A673 (cell line): Measurements from ENCODE around the gene BIRC6. TPM values are rescaled to one million over a fixed set of nuclear protein-coding genes. Genes with fewer than 3 reads are reported as not detected.

ENCODE experiments used
- BruUV-seq: library from RNA; stranded (reverse); fragments of 400-500 nt; replicated peaks from 2 replicates; lab custom pipeline; 2021; lab: Mats Ljungman, UMichigan
- CTCF ChIA-PET: fragments of 300-600 bp; sonication (Branson Sonifier 250); formaldehyde crosslinking; loops from one replicate; lab custom pipeline; 2022; ENCODE audit warnings: antibody characterized with exemption; lab: Charles Lee
- POLR2A ChIA-PET: fragments of 300-600 bp; sonication (Branson Sonifier 250); formaldehyde crosslinking; loops from one replicate; lab custom pipeline; 2022; ENCODE audit warnings: antibody characterized with exemption; ENCODE audit not compliant: low non-redundant PET; lab: Charles Lee
- DNase-seq: peaks from one replicate; pipeline ENCODE4 v3.0.0-alpha.2; 2015; ENCODE audit warnings: low spot score
- H3K27ac ChIP-seq: fragments of 200-600 bp; sonication (generic); 2 replicates; pipeline ENCODE4 v1.5.1; 2016; ENCODE audit warnings: mixed run types, low read depth, mild to moderate bottlenecking, mixed read lengths, antibody characterized with exemption, low read length; ENCODE audit not compliant: poor library complexity, severe bottlenecking
- H3K27me3 ChIP-seq: fragments of 200-600 bp; sonication (generic); replicated peaks from 2 replicates; pipeline ENCODE4 v1.6.1; 2017; ENCODE audit warnings: mixed run types, low read depth, mild to moderate bottlenecking, mixed read lengths, antibody characterized with exemption, low read length; ENCODE audit not compliant: insufficient read depth, poor library complexity
- H3K36me3 ChIP-seq: fragments of 200-600 bp; sonication (generic); 2 replicates; pipeline ENCODE4 v1.6.1; 2016; ENCODE audit warnings: mixed run types, mild to moderate bottlenecking, mixed read lengths, antibody characterized with exemption, low read length; ENCODE audit not compliant: insufficient read depth, poor library complexity, severe bottlenecking
- H3K4me1 ChIP-seq: fragments of 200-600 bp; sonication (generic); 2 replicates; pipeline ENCODE4 v1.6.1; 2017; ENCODE audit warnings: mixed run types, mild to moderate bottlenecking, mixed read lengths, antibody characterized with exemption, low read length; ENCODE audit not compliant: insufficient read depth, poor library complexity, severe bottlenecking
- H3K4me3 ChIP-seq: fragments of 200-600 bp; sonication (generic); 2 replicates; pipeline ENCODE4 v1.5.1; 2016; ENCODE audit warnings: low read depth, mixed run types, mild to moderate bottlenecking, mixed read lengths, low read length; ENCODE audit not compliant: poor library complexity, severe bottlenecking
- H3K9me3 ChIP-seq: fragments of 200-600 bp; sonication (generic); 2 replicates; pipeline ENCODE4 v1.6.1; 2016; ENCODE audit warnings: mixed run types, low read depth, mild to moderate bottlenecking, mixed read lengths, antibody characterized with exemption, low read length; ENCODE audit not compliant: poor library complexity, severe bottlenecking
- CTCF ChIP-seq: fragments of 300-800, 200-600 bp; sonication (generic); conservative IDR thresholded peaks from 2 replicates; pipeline ENCODE4 v1.5.1; 2017; ENCODE audit warnings: low read depth, mild to moderate bottlenecking, antibody characterized with exemption, low read length, moderate library complexity, mixed read lengths
- EZH2 ChIP-seq: fragments of 200-600 bp; sonication (generic); IDR thresholded peaks from 2 replicates; pipeline ENCODE4 v1.6.1; 2017; ENCODE audit warnings: borderline replicate concordance, low read depth, mild to moderate bottlenecking, mixed read lengths, antibody characterized with exemption, low read length; ENCODE audit not compliant: poor library complexity, severe bottlenecking
- intact Hi-C: fragments of 100-400 bp; cut with micrococcal nuclease; formaldehyde crosslinking; loops from one replicate; pipeline ENCODE4 v1.10.0; 2022; ENCODE audit not compliant: unreplicated experiment
- total RNA-seq: library from RNA; stranded (reverse); gene quantifications from 2 replicates; pipeline ENCODE4 v1.2.3, GENCODE V29; 2021

The BIRC6 gene
- total RNA-seq, 1 experiment from 2014 or later: 75.9 TPM

DNA sequence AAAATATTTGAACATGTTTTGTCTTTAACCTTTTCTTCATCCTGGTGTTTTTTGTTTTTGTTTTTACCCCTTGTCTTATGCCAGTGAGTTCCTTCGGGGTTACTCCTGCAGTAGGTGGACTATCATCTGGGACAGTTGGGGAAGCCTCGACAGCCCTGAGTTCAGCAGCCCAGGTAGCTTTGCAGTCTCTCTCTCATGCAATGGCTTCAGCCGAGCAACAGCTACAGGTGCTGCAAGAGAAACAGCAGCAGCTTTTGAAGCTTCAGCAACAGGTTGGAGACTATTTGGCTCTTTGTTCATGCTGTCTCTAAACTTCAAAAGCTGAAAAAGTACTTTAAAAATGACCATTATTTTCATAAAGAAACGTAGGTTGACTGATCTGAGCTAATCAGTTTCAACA is 106.3 kb downstream of the BIRC6 start:
- POLR2A ChIA-PET: no interaction called here
- intact Hi-C loops: no loop called here
- peaks cover 38% of the 10 kb centered on the region for H3K36me3 ChIP-seq

GRCh38 chr2:32464431-32464830 is 107.6 kb downstream of the BIRC6 start:
- H3K27ac ChIP-seq: no peak overlapping the region
- peaks cover 50% of the 10 kb centered on the region for H3K36me3 ChIP-seq
- H3K4me1 ChIP-seq: no peaks in the 10 kb centered on the region
- no peaks in the 10 kb centered on the region for H3K27me3 ChIP-seq
- BruUV-seq: no TSS peak
- DNase-seq: no peak
- no peaks in the 10 kb centered on the region for H3K9me3 ChIP-seq
- intact Hi-C loops: no loop called here
- POLR2A ChIA-PET: no interaction called here
- no peak overlapping the region for H3K4me3 ChIP-seq
- TF ChIP-seq CTCF (no peak), EZH2 (no peak)
- CTCF ChIA-PET: no interaction called here

More for the DNA sequence above, 106.3 kb downstream of the BIRC6 start:
- Histone ChIP-seq H3K27me3 (no peaks in the 10 kb centered on the region), H3K4me1 (no peaks in the 10 kb centered on the region), H3K9me3 (no peaks in the 10 kb centered on the region), H3K27ac (no peak overlapping the region), H3K4me3 (no peak overlapping the region)
- CTCF ChIA-PET: no interaction called here
- no peak for TF ChIP-seq CTCF
- no peak for TF ChIP-seq EZH2
- BruUV-seq: no TSS peak
- DNase-seq: no peak

DNA sequence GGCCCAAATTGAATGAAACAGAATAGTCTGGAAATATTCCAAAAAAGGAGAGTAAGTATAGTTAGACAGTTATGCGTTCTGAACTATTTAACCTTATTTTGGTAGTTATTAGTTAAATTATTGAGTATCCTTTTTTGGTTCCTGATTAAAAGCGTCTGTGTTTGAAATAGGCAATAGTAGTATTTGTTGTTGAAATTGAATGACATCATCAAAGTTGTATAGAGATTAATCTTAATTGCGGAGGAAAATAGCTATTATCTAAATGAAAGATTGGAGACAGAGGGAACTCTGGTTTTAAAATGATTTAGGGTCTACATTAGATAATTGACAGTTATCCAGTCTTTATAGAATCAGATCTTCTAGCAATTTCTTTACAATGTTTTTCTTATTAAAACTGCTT is 115.8 kb downstream of the BIRC6 start:
- no peak for DNase-seq
- TF ChIP-seq EZH2 (no peak), CTCF (no peak)
- CTCF ChIA-PET: no interaction called here
- intact Hi-C loops: no loop called here
- no peak overlapping the region for H3K4me3 ChIP-seq
- BruUV-seq: no TSS peak
- no peak overlapping the region for H3K27ac ChIP-seq
- no peaks in the 10 kb centered on the region for H3K9me3 ChIP-seq
- peaks cover 61% of the 10 kb centered on the region for H3K36me3 ChIP-seq
- POLR2A ChIA-PET: no interaction called here
- H3K4me1 ChIP-seq: no peaks in the 10 kb centered on the region
- H3K27me3 ChIP-seq: no peaks in the 10 kb centered on the region
